Colonic mucosa (tissue), 4 donors: ENCODE results near the gene SPIRE1. TPM values are rescaled to one million over a fixed set of nuclear protein-coding genes. Genes with fewer than 3 reads are reported as not detected.

Source experiments
- DNase-seq: peaks from one replicate; pipeline ENCODE4 v3.0.0-alpha.2; 2020
- H3K27ac ChIP-seq: fragments of 200-600 bp; one replicate; pipeline ENCODE4 v1.8.0; 2021
- H3K27me3 ChIP-seq: fragments of 200-600 bp; one replicate; pipeline ENCODE4 v1.8.0; 2021
- H3K36me3 ChIP-seq: fragments of 200-600 bp; one replicate; pipeline ENCODE4 v1.8.0; 2021
- H3K4me1 ChIP-seq: fragments of 200-600 bp; one replicate; pipeline ENCODE4 v1.8.0; 2021; ENCODE audit warnings: mild to moderate bottlenecking
- H3K4me3 ChIP-seq: fragments of 200-600 bp; one replicate; pipeline ENCODE4 v1.8.0; 2021
- H3K9ac ChIP-seq, 2 donors: one replicate each; pipeline ENCODE4 v1.7.0; 2013; ENCODE audit warnings: control low read depth in 2 of 2, low read depth in 2 of 2, low read length in 2 of 2
- H3K9me3 ChIP-seq: fragments of 200-600 bp; one replicate; pipeline ENCODE4 v1.8.0; 2021
- CTCF ChIP-seq: fragments of 200-600 bp; IDR thresholded peaks from one replicate; pipeline ENCODE4 v1.8.0; 2022; ENCODE audit warnings: antibody characterized with exemption, mild to moderate bottlenecking
- intact Hi-C: fragments of 100-400 bp; cut with DNase I; formaldehyde crosslinking; loops from one replicate; pipeline ENCODE4 v1.14.1; 2022
- total RNA-seq, 2 donors: library from RNA; stranded (reverse); fragmentation: NEBNext Ultra II Directional in 1 of 2; extraction: Animal tissue kit (Norgen Biotek cat#: 25700) in 1 of 2; gene quantifications; one replicate each; pipeline ENCODE4 v1.2.1, GENCODE V29; 2021
- donor health status: healthy.
- donor health status: DM: no; HTN: no; CAD: no.
- donor health status: DM: no; HTN: no; CAD: no.

The SPIRE1 gene
- total RNA-seq, 2 donors from 2014 or later, result 2.7 to 9.0 TPM

GRCh38 chr18:12461326-12461725 lies 196.6 kb downstream of the SPIRE1 start:
- intact Hi-C loops, result no loop called here
- Histone ChIP-seq H3K27me3 (no peaks in the 10 kb centered on the region), H3K4me1 (no peaks in the 10 kb centered on the region), H3K9ac (no peak overlapping the region), H3K9me3 (no peaks in the 10 kb centered on the region), H3K27ac (no peak overlapping the region), H3K36me3 (no peaks in the 10 kb centered on the region), H3K4me3 (no peak overlapping the region)
- no peak for DNase-seq
- TF ChIP-seq CTCF, result no peak

DNA sequence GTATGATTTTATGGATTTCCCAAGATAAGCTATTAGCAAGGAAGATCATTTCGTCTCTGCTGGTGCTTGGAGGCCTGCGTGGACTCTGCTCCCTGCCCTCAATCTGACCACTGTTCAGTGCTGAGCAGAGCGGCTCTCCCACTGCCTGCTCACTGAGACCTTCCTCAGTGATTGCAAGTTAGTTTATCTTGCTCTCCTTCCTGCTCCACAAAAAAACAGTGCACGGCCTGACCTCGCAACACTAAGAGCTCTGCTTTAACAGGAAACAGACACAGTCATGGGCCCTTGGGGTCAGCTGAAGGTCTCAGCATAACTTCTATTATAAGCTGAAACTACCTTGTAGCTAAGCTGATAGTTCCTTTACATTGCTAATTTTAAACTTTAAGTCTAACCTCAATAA lies 197.0 kb downstream of the SPIRE1 start:
- no peak for TF ChIP-seq CTCF
- no peak overlapping the region for H3K9ac ChIP-seq
- DNase-seq, result no peak
- no peaks in the 10 kb centered on the region for H3K36me3 ChIP-seq
- no peak overlapping the region for H3K27ac ChIP-seq
- H3K27me3 ChIP-seq, result no peaks in the 10 kb centered on the region
- H3K9me3 ChIP-seq, result no peaks in the 10 kb centered on the region
- no peaks in the 10 kb centered on the region for H3K4me1 ChIP-seq
- intact Hi-C loops, result no loop called here
- H3K4me3 ChIP-seq, result no peak overlapping the region

GRCh38 chr18:12458771-12459170 lies 199.1 kb downstream of the SPIRE1 start:
- Histone ChIP-seq H3K9me3 (no peaks in the 10 kb centered on the region), H3K4me1 (no peaks in the 10 kb centered on the region), H3K9ac (no peak overlapping the region), H3K27me3 (no peaks in the 10 kb centered on the region), H3K4me3 (no peak overlapping the region), H3K36me3 (no peaks in the 10 kb centered on the region), H3K27ac (no peak overlapping the region)
- no peak for DNase-seq
- TF ChIP-seq CTCF, result no peak
- intact Hi-C loops, result no loop called here

DNA sequence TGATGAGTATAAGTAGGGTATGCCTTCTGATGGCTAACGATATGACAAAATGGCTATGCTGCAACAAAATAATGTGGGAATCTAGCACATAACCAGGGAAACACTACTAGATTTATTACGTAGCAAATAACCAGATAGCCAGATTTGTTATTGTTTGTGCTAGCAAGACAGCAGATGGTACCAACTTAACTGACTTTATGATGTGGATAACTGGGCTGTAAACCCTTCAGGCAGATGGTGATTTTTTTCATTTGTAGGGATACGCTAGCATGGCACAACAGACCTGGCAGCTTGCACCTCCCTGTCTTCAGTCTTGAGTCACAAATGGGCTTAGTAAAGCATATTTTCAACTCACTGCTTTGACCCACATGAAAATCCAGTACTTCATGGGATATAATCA lies 201.5 kb downstream of the SPIRE1 start:
- intact Hi-C loops, result no loop called here
- no peaks in the 10 kb centered on the region for H3K36me3 ChIP-seq

DNA sequence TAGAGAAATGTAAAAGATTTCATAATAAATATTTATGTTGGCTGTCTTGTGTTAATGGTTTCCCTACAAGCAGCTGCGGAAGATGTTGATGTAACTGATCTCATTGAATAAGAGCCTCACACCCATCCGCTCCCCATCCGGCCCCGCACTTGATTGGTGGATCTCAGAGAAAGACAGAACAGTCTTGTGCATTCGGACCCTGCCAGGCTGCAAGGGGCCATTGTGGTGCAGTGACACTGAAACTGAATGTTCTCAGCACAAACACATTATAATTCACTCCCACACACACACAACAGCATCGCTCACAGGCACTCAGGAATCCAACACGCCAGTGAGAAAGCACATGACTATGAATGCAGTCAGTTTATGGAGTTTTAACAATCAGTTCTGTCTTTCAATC lies 202.4 kb downstream of the SPIRE1 start:
- intact Hi-C loops, result no loop called here
- H3K27me3 ChIP-seq, result no peaks in the 10 kb centered on the region
- H3K36me3 ChIP-seq, result no peaks in the 10 kb centered on the region
- H3K9me3 ChIP-seq, result no peaks in the 10 kb centered on the region
- H3K4me1 ChIP-seq, result no peaks in the 10 kb centered on the region
- H3K27ac ChIP-seq, result no peak overlapping the region
- DNase-seq, result no peak
- no peak for TF ChIP-seq CTCF
- no peak overlapping the region for H3K9ac ChIP-seq
- H3K4me3 ChIP-seq, result no peak overlapping the region

More for the DNA sequence above, 201.5 kb downstream of the SPIRE1 start:
- Histone ChIP-seq H3K9ac (no peak overlapping the region), H3K27me3 (no peaks in the 10 kb centered on the region), H3K9me3 (no peaks in the 10 kb centered on the region), H3K4me1 (no peaks in the 10 kb centered on the region), H3K27ac (no peak overlapping the region), H3K4me3 (no peak overlapping the region)
- no peak for DNase-seq
- TF ChIP-seq CTCF, result no peak

- Histone ChIP-seq H3K4me1 (no peaks in the 10 kb centered on the region), H3K4me3 (no peak overlapping the region), H3K27me3 (no peaks in the 10 kb centered on the region), H3K9ac (no peak overlapping the region), H3K36me3 (no peaks in the 10 kb centered on the region), H3K9me3 (no peaks in the 10 kb centered on the region), H3K27ac (no peak overlapping the region)
- TF ChIP-seq CTCF, result no peak
- intact Hi-C loops, result no loop called here
- no peak for DNase-seq
Observed at GRCh38 chr18:12452784-12453183, 205.1 kb downstream of the SPIRE1 start.
